NCI-H2227 treated with DMSO at 0.1 percent for 48 hours (cell line): ENCODE results near the gene PHYKPL.

ENCODE experiments used
- DNase-seq: peaks from one replicate; lab custom pipeline; 2025; lab: John Stamatoyannopoulos, UW

Gene PHYKPL

GRCh38 chr5:178189433-178189832 lies 43.2 kb downstream of the PHYKPL start:
- no peak for DNase-seq

GRCh38 chr5:178187014-178187413 lies 45.6 kb downstream of the PHYKPL start, which contains the start of gene GMCL2:
Gene GMCL2 (minus strand): TSS chr5:178187371. CDS start chr5:178187299, 72 bp downstream.
- DNase-seq: peak; percentile 2

DNA sequence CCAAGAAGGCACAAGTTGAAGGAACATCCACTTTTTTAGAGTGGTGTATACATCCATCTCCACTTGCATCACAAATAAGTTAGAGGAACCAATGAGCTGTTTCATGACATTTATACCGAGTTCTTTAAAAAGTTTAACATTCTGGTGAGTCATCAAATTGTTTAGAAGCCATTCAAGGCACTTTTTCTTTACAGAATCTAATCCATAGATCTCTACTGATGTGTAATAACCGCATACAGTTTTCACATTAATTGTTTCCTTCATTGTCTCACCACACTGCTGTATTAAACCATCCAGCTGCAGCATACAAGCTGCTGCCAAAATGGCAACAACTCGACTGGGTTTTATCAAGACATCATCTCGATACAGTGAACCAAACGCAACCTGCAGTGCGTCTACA lies 46.2 kb downstream of the PHYKPL start:
- DNase-seq: no peak

DNA sequence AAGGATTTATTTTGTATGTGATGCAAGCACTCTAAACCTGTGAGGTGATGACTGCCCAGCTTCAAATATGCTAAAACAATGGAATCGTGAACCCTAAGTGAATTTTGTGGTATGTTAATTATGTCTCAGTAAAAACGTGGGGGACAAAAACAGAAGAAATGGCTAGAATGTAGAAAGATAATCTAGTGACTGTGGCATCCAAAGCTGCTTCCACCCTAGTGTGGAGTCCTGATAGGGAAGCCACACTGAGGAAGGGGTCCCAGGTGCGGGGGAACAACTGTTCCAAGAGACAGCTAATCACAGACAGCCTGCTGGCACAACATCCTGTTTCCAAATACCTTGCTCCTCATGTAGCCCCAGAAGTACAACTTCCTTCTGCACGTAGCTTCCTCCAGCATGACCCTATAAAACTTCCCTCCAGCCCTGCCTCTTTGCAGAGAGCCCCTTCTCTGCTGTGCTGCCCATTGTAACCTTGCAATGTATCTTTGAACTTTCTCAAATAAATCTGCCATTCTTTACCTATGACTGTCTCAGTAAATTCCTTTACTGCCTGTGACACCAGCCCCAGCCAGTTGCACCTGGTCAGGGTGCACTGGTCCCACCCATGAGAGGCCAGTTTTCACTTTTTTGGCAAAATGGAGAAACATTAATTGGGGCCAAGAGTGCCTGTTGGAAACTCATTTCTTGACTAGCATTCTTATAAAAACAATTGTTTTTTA lies 50.3 kb downstream of the PHYKPL start:
- no peak for DNase-seq

DNA sequence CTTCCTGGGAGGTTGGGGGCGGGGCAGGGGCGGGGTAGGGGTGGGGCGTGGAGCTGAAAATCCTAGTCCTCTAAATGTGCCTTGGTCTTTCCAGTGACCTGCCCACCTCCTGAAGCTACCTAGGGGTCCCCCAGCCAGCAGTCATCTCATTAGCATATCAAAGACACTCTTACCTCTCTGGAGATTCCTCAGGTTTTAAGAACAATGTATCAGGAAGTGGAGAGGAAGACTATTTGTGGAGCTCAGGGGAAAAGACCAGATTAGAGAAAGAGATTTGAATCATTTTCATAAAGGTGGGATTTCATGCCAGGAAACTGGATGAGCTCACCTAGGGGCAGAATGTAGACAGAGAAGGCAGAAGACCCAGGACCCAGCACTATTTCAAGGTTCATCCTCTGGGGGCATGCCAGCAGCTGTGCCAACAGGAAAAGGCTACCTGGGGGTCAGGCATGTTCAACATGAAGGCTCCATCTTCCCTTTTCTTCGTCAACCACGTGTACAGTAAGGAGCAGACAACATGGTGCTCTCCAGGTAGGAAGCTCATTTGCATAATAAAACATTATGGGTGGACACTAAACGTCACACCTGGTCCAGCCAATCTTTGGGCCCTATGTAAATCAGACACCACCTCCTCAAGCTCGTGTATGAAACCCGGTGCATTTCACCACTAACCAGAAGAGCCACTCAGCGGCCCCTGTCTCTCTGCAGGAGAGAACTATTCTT lies 52.3 kb downstream of the PHYKPL start:
- no peak for DNase-seq

GRCh38 chr5:178177569-178177968 lies 55.0 kb downstream of the PHYKPL start:
- DNase-seq: no peak

GRCh38 chr5:178176791-178177190 lies 55.8 kb downstream of the PHYKPL start:
- DNase-seq: no peak

DNA sequence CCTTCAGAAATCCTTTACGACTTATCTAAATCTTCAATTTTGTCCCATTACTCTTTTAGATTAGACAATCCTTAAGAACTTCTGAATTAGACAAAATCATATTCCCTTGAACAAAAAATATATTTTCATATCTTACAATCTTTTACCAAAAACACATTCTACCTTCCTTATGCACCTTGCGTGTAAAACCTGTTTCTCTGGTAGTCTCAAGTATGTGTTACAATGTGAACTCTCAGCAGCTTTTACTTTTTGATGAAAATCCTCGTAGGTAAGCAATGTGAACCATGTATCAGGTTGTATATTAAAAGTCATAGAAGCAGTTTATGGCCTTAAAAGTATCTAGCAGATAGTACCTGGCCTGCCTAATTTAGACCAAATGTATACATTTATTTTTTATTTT lies 58.1 kb downstream of the PHYKPL start:
- no peak for DNase-seq

DNA sequence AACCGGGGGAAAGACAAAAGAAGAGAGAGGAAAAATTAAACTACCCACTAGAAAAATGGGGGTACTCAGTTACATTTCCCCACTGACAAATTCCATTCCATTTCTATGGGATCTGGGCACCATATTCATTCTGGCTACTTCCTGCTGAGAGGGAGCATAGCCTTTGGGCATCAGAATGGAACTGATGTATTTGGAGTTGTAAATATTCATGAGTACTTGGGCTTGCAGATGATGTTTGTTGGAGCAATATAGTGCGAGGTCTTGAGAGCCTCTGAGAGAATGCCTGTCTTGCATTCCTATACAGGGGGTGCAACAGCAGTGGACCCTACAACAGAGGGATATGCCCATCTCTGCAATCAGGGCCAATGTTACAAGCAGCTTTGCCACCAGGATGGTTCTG lies 62.1 kb downstream of the PHYKPL start:
- DNase-seq: no peak

DNA sequence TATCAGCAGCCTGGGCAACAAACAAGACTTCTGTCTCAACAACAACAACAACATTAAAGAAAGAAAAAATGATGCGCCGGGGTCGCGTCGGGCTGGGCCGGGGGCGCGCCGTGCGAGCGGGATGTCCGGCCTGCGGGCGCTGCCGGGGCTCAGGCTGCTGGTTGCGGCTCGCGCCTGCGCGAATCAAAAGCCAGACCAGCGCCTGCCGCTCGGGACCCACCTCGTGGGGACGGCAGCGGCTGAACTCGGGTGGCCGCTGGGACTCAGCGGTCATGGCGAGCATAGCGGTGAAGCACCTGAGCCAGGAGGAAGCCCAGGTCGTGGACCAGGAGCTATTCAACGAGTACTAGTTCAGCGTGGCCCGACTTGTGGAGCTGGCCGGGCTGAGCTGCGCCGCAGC lies 67.0 kb downstream of the PHYKPL start:
- DNase-seq: no peak

- peak; percentile 62 for DNase-seq
These were observed 68.5 kb downstream of the PHYKPL start for GRCh38 chr5:178163772-178164735.

GRCh38 chr5:178162481-178162880 lies 70.1 kb downstream of the PHYKPL start:
- DNase-seq: no peak

DNA sequence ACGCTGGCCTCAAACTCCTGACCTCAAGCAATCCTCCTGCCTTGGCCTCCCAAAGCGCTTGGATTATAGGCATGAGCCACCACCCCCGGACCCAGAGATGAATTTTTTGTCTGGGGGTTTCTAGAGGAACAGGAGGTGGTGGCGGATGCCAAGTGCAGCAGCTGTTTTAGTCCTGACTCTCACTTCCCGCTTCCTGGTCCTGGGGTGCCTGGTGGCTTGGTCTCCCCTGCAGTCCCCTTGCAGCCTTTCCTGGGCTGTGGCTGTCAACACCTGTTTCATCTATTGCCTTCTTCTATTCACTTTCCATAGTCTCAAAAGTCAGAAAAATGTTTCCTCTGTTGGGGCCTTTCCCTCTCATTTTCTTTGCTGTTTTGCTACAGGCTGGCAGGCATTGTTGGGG lies 72.4 kb downstream of the PHYKPL start:
- DNase-seq: no peak
